Stimulated activated CD4-positive, alpha-beta T cell treated with anti-CD3 and anti-CD28 coated beads, TNF-alpha, amount 100 ng/mL, for 48 hours (primary cell): ENCODE measurements around the gene F10.

Experiments used
- DNase-seq, 3 donors: peaks; one replicate each; pipeline ENCODE4 v3.0.0-alpha.2; 2020; ENCODE audit warnings: low read depth in 3 of 3

The F10 gene

DNA sequence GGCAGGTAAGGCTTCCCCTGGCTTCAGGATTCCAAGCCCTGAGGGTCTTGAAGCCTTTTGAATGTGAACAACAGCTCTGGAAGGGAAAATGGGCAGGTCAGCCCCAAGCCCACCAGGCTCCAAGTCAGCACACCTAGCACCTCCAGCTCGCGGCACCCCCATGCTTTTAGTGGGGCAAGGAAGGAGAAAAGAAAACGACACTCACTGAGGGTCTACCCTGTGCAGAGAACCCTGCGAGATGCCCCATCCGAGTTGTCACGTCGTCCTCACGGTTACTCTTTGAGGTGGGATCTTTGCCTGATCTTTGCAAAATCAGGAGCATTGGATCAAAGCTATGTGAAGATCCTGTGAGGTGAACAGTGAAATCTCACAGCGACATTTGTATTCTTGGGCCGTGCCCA is 5.7 kb upstream of the F10 start:
- no peak for DNase-seq

DNA sequence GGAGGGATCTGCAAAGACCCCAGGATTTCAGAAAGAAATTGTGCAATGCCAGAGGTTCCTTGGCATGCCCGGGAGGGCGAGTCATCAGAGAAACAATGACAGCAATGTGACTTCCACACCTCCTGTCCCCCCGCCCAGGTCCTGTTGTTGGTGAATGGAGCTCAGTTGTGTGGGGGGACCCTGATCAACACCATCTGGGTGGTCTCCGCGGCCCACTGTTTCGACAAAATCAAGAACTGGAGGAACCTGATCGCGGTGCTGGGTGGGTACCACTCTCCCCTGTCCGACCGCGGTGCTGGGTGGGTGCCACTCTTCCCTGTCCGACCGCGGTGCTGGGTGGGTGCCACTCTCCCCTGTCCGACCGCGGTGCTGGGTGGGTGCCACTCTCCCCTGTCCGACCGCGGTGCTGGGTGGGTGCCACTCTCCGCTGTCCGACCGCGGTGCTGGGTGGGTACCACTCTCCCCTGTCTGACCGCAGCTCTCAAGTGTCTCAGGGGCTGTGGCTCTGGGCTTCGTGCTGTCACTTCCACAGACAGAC is 5.2 kb upstream of the F10 start:
- no peak for DNase-seq

DNA sequence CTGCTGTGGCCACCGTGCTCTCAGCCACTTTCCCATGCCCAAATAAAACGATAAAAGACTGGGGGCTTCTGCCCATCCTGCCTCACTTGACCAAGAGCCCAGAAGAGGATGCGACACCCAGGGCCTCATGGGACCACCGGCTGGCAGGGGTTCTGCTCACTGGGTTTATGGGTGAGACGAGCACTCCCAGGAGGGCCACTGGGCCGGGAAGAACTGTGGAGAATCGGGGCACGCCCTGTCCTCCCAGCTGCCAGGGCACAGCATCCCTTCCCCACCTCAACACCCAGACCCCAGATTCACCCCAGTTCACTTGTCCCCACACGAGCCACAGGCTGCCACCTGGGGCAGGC is 4.7 kb upstream of the F10 start:
- no peak for DNase-seq

DNA sequence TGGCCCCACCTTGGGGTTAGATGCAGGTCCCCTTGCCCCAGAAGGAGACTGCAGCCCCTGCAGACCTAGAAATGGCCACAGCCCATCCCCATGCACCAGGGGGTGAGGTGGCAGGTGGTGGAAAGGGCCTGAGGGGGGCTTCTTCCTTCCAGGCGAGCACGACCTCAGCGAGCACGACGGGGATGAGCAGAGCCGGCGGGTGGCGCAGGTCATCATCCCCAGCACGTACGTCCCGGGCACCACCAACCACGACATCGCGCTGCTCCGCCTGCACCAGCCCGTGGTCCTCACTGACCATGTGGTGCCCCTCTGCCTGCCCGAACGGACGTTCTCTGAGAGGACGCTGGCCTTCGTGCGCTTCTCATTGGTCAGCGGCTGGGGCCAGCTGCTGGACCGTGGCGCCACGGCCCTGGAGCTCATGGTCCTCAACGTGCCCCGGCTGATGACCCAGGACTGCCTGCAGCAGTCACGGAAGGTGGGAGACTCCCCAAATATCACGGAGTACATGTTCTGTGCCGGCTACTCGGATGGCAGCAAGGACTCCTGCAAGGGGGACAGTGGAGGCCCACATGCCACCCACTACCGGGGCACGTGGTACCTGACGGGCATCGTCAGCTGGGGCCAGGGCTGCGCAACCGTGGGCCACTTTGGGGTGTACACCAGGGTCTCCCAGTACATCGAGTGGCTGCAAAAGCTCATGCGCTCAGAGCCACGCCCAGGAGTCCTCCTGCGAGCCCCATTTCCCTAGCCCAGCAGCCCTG is 4.2 kb upstream of the F10 start:
- DNase-seq: no peak

DNA sequence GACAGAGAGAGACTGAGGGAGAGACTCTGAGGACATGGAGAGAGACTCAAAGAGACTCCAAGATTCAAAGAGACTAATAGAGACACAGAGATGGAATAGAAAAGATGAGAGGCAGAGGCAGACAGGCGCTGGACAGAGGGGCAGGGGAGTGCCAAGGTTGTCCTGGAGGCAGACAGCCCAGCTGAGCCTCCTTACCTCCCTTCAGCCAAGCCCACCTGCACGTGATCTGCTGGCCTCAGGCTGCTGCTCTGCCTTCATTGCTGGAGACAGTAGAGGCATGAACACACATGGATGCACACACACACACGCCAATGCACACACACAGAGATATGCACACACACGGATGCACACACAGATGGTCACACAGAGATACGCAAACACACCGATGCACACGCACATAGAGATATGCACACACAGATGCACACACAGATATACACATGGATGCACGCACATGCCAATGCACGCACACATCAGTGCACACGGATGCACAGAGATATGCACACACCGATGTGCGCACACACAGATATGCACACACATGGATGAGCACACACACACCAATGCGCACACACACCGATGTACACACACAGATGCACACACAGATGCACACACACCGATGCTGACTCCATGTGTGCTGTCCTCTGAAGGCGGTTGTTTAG is 3.3 kb upstream of the F10 start:
- no peak for DNase-seq

DNA sequence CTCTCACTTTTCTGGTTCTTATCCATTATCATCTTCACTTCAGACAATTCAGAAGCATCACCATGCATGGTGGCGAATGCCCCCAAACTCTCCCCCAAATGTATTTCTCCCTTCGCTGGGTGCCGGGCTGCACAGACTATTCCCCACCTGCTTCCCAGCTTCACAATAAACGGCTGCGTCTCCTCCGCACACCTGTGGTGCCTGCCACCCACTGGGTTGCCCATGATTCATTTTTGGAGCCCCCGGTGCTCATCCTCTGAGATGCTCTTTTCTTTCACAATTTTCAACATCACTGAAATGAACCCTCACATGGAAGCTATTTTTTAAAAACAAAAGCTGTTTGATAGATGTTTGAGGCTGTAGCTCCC is 2.8 kb upstream of the F10 start:
- DNase-seq: no peak

DNA sequence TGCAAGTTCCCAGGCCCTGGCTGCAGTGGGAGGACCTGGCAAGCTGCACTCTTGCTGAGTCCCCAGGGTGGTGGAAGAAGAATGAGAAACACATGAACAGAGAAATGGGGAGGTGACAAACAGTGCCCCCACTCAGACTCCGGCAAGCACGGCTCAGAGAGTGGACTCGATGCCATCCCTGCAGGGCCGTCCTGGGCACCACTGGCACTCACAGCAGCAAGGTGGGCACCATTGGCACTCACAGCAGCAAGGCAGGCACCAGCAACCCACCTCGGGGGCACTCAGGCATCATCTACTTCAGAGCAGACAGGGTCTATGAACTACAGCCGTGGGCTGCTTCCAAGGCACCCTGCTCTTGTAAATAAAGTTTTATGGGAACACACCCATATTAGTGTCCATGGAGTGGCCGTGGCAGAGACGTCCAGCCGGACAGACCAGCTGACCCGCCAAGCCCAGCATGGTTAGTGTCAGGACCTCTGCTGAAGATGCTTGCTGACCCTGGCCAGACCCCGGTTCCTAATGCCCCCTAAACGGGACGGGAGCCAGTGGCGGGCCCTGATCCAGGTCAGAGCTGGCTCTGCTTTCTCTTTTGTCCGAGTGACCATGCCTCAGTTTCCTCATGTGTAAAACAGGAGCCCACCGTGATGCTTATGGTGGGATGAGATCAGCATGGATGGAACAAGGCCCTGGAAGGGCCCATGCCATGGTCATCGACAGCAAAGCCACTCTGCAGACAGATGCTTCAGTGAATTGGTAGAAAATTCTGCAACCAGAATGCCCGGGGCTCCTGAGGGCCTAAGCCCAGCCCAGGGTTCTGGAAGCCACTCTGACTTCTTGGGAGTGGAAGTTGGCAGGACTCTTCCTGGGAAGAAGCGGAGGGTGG is 2.1 kb upstream of the F10 start:
- DNase-seq: no peak

DNA sequence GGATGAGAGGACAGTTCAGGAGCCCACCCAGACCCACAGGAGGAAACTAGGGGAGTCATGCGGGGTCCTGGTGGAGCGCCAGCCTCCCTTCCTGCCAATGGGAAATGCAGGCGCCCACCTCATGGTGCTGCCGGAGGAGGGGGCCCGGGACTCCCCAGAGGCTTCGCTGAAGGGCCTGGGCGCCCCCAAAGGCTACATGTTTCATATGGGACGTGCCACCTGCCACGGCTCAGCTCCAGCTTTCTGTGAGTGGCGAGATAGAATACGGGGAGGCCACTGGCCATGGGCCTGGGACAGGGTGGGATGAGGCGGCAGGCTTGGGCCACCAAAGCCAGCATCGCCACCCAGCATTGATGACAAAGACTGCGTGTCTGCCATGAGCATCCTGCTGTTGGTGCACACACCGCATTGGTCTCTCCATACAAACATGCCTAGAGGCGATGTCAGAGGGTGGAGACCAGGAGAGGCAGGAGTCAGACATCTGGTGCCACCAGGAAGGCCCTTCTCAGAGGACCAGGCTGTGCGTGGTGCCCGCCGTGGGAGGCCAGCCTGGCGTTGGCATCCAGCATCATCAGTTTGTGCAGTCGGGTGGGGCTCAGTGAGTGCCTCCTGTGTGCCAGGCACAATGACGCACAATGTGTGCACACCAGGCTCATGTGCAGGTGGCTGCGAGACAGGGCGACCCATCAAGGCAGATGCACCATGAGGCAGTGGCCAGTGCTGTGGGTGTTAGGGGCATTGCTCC is 1.2 kb upstream of the F10 start:
- DNase-seq: no peak

DNA sequence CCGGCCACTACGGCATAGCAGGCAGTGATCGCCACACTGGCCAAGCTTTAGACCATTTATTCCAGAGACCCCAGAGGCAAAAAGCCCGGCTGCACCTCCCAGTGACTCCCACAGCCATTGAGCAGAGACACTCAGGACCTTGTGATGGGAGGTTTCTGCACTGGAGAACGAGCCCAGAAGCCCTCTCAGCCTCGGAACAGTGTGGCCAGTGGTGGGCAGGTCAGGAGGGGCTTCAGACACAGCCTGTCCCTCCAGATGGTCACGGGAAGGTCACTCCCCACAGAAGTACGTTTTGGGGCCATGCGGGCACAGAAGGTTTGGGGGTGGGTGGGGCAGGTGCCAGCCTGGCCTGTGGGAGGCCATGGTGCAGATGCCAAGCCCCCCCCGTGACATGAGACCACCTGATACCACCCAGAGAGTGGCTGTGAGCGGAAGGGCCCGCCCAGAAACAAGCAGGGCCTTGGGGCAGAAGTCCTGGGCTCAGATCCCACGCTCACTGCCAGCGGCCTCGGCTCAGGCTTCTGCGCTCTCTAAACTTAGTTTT is 599 bp upstream of the F10 start:
- DNase-seq: no peak

DNA sequence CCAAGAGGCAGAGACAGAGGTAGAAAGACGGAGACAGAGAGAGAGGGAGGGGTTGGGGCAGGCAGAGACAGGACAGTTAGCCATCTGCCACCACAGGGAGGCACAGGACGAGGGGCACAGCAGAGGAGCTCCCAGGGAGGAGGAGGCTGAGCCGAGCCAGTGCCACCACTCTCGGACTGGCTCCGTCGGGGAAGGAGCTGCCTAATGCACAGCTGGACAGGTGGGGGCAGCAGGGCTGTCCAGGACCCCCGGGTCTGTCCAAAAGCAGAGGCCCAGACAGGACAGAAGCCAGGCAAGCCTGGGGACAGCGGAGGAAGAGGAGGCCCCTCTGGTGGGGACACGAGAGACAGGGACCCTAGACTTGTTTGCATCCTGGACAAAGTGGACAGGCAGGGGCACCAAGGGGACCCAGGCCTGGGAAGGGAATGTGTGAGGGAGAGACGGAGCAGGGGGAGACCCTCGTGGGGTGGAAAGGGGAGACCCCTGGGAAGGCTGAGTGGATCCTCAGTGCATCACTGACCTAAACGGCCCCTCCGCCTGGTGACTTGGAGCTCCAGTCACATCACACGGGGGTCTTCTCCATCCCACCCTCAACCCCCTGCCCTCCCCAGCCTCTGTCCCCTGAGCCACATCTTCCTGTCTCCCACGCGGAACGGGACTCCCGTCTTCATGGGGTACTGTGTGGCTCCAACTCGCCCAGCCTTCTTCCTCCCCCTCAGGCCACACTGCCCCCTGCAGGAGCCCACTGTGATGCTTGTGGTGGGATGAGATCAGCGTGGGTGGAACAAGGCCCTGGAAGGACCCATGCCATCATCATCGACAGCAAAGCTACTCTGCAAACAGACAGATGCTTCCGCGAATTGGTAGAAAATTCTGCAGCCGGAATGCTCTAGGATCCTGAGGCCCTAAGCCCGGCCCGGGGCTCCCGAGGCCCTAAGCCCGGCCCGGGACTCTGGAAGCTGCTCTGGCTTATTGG is 915 bp downstream of the F10 start:
- no peak for DNase-seq

DNA sequence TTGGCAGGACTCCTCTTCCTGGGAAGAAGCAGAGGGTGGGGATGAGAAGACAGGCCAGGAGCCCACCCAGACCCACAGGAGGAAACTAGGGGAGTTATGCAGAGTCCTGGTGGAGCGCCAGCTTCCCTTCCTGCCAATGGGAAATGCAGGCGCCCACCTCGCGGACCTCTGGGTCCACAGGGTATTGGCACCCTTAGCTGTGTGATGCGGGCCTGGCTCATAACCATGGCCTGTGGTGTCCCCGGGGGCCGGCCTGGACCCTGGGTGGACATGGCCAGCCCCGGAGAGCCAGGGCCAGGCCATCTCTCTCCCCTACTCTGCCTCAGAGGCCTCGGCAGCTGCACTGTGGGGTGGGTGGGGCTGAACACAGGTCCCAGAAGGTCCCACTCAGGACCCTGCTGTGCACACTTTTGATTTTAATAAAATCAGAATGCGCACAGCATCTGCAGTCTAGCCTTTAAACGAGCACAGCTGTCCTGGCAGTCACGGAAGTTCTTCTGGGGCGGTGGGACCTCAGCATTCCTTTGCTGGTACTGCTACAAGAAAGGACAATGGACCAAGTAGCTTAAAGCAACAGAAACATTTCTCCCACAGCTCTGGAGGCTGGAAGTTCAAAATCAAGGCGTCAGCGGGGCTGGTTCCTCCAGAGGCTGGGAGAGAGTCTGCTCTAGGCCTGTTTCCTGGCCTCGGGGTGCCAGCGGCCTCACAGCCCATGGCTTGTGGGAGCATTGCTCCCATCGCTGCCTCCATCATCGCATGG is 1.8 kb downstream of the F10 start:
- no peak for DNase-seq

DNA sequence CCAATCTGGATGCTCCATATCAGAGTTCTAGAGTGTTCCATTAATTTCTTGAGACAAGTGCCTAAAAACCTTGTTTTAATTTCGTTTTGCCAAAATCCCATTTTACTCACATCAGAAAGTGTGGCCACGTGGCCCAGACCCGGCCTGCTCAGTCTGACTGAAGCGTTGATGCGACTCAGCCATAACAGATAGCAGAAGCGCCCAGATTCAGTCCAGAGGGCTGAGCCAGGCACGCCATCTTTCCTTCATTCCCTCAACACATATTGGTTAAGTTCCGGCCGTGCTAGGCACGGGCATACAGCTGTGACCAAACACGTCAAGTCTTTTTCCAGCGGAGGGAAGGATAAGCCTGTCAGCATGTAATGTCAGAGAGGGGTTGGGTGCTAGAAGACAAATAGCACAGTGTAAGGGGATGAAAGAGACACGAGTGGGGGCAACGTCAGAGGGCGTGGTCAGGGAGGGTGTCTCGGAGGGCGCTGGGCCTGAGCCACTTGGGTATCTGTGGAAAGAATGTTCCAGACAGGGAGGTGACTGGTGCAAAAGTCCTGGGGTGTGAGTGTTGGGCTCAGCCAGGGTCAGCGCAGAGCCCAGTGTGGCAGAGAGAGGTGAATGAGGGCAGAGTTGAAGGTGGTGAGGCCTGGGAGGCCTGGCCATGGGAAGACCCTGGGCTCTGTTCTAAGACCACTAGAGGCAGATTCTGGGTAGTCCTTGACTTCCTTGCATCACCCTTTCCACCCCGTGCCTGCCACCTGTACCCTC is 3.1 kb downstream of the F10 start:
- no peak for DNase-seq

DNA sequence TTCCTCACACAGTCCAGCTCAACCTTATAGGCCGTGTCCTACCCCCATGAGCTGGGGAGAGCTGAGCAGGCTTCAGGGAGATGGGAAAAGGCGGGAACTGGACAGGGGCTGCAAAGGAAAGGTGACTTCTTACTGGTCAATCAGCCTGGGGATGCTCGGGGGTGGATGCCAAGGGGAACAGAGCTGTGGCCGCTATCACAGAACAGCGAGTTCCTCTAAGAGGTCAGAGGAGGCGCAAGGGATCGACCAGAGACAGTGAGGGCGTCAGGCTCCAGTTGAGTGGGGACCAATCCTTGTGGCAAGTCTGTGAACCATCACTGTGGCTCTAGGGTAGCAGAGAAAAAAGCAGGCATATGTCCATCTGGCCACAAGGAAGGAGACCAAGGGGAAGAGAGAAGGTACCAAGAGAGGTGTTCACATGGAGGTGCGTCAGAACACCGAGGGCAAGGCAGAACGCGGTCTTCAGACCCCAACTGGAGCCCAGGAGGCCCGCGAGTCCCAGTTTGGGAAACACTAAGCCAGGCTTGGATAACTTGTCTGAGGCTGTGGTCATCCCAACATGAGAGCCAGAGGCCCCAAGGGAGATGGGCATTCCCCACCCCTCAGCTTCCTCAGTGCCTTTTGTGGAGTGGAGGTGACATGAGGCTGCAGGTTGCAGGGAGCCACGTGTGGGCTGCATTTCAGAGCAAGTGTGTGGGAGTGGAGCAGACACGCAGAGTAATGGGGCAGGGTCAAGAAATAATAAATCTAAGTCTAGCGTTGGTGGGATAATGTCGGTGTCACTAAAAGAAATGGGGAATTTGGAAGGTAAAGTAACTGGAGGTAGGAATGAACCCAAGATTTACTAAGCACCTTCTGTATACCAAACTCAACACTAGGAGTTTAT is 3.9 kb downstream of the F10 start:
- DNase-seq: no peak

DNA sequence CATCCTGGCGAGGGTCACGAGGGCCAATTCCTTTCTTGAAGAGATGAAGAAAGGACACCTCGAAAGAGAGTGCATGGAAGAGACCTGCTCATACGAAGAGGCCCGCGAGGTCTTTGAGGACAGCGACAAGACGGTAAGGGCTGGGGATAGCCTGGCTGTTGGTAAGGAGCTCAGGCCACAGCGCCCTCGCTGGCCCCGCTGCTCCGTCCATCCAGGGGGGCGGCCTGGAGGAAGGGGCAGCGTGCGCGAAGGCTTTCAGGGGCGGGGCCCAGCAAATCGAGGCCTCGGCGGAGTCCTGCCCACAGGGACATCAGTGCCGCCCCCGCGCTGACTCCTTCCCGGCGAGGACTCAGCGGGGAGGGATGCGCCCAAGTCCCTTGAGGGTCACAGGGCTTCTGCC is 6.9 kb downstream of the F10 start:
- DNase-seq: no peak

DNA sequence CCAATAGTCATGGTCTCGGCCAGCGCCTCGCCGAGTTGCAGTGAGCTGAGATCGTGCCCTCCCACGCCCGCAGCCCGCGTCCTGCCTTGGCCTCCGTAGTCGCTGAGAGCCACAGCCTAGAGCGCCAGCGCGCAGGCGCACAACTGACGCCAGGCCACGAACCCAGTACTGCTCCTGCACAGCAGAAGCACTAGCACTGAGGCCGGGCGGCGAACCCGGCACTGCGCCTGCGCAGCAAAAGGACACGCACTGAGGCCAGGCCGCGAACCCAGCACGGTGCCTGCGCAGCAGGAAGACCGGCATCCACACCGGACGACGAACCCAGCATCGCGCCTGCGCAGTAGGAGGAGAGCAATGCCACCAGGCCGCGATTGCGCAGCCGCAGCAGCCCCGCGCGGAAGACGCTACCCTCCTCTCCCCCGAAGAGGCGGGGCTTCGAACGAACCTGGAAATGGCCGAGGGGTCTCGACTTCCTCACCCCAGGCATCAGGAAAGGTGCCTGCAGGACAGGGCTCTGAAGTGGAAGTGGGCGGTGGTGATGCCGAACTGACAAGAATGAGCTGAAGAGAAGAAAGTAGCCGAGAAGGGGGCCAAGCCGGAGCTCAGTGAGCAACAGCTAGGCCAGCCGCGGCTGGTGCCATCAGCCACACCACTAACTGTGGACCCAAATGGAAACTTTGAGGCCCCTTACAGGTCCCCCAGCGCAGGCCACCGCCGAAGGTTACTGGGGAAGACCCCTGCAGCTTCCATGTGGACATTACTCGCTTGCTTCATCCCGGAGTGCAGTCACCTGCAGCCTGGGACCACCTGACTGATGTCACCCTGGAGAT is 7.5 kb downstream of the F10 start:
- no peak for DNase-seq

DNA sequence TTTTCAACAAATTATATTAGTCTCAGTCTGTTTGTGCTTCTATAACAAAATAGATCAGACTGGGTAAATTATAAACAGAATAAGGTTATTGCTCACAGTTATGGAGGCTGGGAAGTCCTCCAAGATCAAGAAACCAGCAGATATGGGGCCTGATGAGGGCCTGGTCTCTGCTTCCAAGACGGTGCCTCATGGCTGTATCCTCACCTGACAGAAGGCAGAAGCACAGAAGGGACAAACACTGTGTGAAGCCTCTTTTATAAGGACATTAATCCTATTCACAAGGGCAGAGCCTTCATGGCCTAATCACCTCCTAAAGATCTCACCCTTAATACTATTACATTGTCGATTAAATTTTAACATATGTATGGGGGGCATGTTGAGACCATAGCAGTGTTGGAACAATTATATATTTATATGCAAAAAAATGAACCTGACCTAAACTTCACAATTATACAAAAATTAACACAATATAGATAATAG is 12.7 kb downstream of the F10 start:
- no peak for DNase-seq
